NCI-H146 treated with DMSO at 0.1 percent for 48 hours (cell line): ENCODE data around the gene ARID1B.

Experiments used
- DNase-seq: peaks from one replicate; lab custom pipeline; 2025; ENCODE audit not compliant: unreplicated experiment; lab: John Stamatoyannopoulos, UW

Gene ARID1B

GRCh38 chr6:157200611-157201010, 423.4 kb downstream of the ARID1B start:
- DNase-seq: no peak

GRCh38 chr6:157201083-157201482, 423.9 kb downstream of the ARID1B start:
- DNase-seq: no peak

- no peak for DNase-seq
These were observed 426.1 kb downstream of the ARID1B start for GRCh38 chr6:157203312-157203744.

- DNase-seq: no peak
These were observed 426.6 kb downstream of the ARID1B start for GRCh38 chr6:157203764-157204163.

GRCh38 chr6:157205473-157206358, 428.5 kb downstream of the ARID1B start:
- no peak for DNase-seq

GRCh38 chr6:157206359-157206815, 429.2 kb downstream of the ARID1B start:
- no peak for DNase-seq

GRCh38 chr6:157207521-157208076, 430.4 kb downstream of the ARID1B start:
- no peak for DNase-seq

GRCh38 chr6:157209865-157210530, 432.8 kb downstream of the ARID1B start:
- no peak for DNase-seq

GRCh38 chr6:157210954-157211353, 433.8 kb downstream of the ARID1B start:
- no peak for DNase-seq

- DNase-seq: no peak
These were observed 434.7 kb downstream of the ARID1B start for GRCh38 chr6:157211603-157212455.

GRCh38 chr6:157213426-157213825, 436.2 kb downstream of the ARID1B start:
- no peak for DNase-seq

- no peak for DNase-seq
These were observed 436.9 kb downstream of the ARID1B start for GRCh38 chr6:157213907-157214565.

- no peak for DNase-seq
These were observed 438.5 kb downstream of the ARID1B start for GRCh38 chr6:157215717-157216116.

GRCh38 chr6:157216570-157216969, 439.4 kb downstream of the ARID1B start:
- DNase-seq: no peak

GRCh38 chr6:157217198-157217893, 440.2 kb downstream of the ARID1B start:
- no peak for DNase-seq

- DNase-seq: no peak
These were observed 440.8 kb downstream of the ARID1B start for GRCh38 chr6:157217894-157218370.

- no peak for DNase-seq
These were observed 441.4 kb downstream of the ARID1B start for GRCh38 chr6:157218371-157219198.
